Endometrial microvascular endothelial cells (primary cell): ENCODE results near the gene MACROD1. TPM values are rescaled to one million over a fixed set of nuclear protein-coding genes. Genes with fewer than 3 reads are reported as not detected.
"Not testable (repeated sequence)": the region's sequence is repeated elsewhere in the genome, so short reads cannot be mapped to it uniquely, and the experiment has no call there.

ENCODE experiments used
- in situ Hi-C: cut with HindIII; loops from 2 replicates; pipeline ENCODE4 v1.10.0; 2017; ENCODE audit warnings: low sequenced_read_pairs, low pct_unique_long_range_greater_than_20kb; ENCODE audit errors: inconsistent ontology term
- total RNA-seq: library from RNA; depleted of rRNA; stranded (reverse); fragments of >200 nt; gene quantifications from one replicate; pipeline ENCODE4 v1.2.3, GENCODE V29; 2015; ENCODE audit errors: inconsistent ontology term

Gene MACROD1
- total RNA-seq, 1 donor from 2014 or later = 16.0 TPM

GRCh38 chr11:64055077-64055476, 110.8 kb downstream of the MACROD1 start:
- in situ Hi-C loops = no loop called here

- in situ Hi-C loops = no loop called here
These were observed 112.2 kb downstream of the MACROD1 start for GRCh38 chr11:64053699-64054098.

GRCh38 chr11:64052938-64053622, 112.8 kb downstream of the MACROD1 start:
- in situ Hi-C loops = no loop called here

GRCh38 chr11:64052436-64052835, 113.5 kb downstream of the MACROD1 start:
- in situ Hi-C loops = no loop called here

GRCh38 chr11:64051297-64051696, 114.6 kb downstream of the MACROD1 start:
- in situ Hi-C loops = no loop called here

- in situ Hi-C loops = no loop called here
These were observed 116.4 kb downstream of the MACROD1 start for GRCh38 chr11:64049509-64049908.

GRCh38 chr11:64048042-64048854, 117.7 kb downstream of the MACROD1 start:
- in situ Hi-C loops = no loop called here

GRCh38 chr11:64047373-64047772, 118.5 kb downstream of the MACROD1 start:
- in situ Hi-C loops = not testable (repeated sequence)

- in situ Hi-C loops = no loop called here
These were observed 120.2 kb downstream of the MACROD1 start for GRCh38 chr11:64045700-64046099.

- in situ Hi-C loops = no loop called here
These were observed 121.1 kb downstream of the MACROD1 start for GRCh38 chr11:64044730-64045393.

- in situ Hi-C loops = no loop called here
These were observed 122.4 kb downstream of the MACROD1 start for GRCh38 chr11:64043545-64043944.

GRCh38 chr11:64042301-64042700, 123.6 kb downstream of the MACROD1 start:
- in situ Hi-C loops = no loop called here

GRCh38 chr11:64041846-64042245, 124.1 kb downstream of the MACROD1 start:
- in situ Hi-C loops = no loop called here

GRCh38 chr11:64040684-64041322, 125.1 kb downstream of the MACROD1 start:
- in situ Hi-C loops = no loop called here

- in situ Hi-C loops = no loop called here
These were observed 126.8 kb downstream of the MACROD1 start for GRCh38 chr11:64039012-64039665.

- in situ Hi-C loops = no loop called here
These were observed 127.4 kb downstream of the MACROD1 start for GRCh38 chr11:64038500-64038899.

GRCh38 chr11:64037027-64037634, 128.8 kb downstream of the MACROD1 start:
- in situ Hi-C loops = no loop called here
